SU-DHL-6 (cell line): ENCODE results near the gene OR10AG1.

Source experiments
- CTCF ChIP-seq: fragments of 200-600 bp; sonication (generic); IDR thresholded peaks from one replicate; pipeline ENCODE4 v1.5.1; 2017; ENCODE audit warnings: antibody characterized with exemption, mild to moderate bottlenecking, low read length, moderate library complexity; ENCODE audit not compliant: insufficient read depth, poor library complexity, severe bottlenecking
- EZH2phosphoT487 ChIP-seq: fragments of 200-600 bp; sonication (generic), shearing (Covaris generic); conservative IDR thresholded peaks from 2 replicates; pipeline ENCODE4 v1.6.1; 2018; ENCODE audit warnings: mild to moderate bottlenecking, antibody characterized with exemption, low read length, moderate library complexity, mixed read lengths

- TF ChIP-seq CTCF (no peak), EZH2phosphoT487 (no peak)
Measured at GRCh38 chr11:55994525-55994924, 24.8 kb upstream of the OR10AG1 start, which contains the start of gene OR5F1.
